Measurements from ENCODE around the gene C1orf105. TPM values are rescaled to one million over a fixed set of nuclear protein-coding genes. Genes with fewer than 3 reads are reported as not detected.

The C1orf105 gene
- total RNA-seq, 4 donors from 2014 or later = not detected

DNA sequence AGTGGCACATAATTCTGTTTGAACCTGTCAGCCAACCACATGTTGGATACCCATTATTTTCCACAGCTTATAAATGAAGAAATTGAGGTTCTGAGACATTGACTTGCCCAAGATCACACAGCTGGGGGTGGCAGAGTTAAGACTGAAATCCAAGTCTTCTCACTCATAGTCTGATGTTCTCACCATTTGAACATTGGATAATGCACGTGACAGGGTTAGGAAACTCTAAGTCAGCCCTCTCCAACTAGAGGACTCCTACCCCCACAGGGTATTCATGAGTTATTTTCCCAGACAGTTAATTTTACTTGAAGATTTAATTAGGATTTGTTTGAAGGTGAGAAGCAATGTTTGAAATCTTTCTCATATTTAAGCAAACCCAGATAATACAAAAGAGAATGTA, 38.1 kb upstream of the C1orf105 start:
- WGBS, 2 donors (ENCODE audit: low coverage in 1 of 2) = 40 to 73% methylated on average over 1 of the region's 1 CpG
- DNase-seq = no peak
- no peak for TF ChIP-seq EP300 (IDR thresholded peaks at IDR 0.05; ENCODE audit: low read depth)
- TF ChIP-seq POLR2AphosphoS5 (IDR thresholded peaks at IDR 0.05) = no peak
- TF ChIP-seq POLR2A (IDR thresholded peaks at IDR 0.05) = no peak
- TF ChIP-seq, protein P1, sequence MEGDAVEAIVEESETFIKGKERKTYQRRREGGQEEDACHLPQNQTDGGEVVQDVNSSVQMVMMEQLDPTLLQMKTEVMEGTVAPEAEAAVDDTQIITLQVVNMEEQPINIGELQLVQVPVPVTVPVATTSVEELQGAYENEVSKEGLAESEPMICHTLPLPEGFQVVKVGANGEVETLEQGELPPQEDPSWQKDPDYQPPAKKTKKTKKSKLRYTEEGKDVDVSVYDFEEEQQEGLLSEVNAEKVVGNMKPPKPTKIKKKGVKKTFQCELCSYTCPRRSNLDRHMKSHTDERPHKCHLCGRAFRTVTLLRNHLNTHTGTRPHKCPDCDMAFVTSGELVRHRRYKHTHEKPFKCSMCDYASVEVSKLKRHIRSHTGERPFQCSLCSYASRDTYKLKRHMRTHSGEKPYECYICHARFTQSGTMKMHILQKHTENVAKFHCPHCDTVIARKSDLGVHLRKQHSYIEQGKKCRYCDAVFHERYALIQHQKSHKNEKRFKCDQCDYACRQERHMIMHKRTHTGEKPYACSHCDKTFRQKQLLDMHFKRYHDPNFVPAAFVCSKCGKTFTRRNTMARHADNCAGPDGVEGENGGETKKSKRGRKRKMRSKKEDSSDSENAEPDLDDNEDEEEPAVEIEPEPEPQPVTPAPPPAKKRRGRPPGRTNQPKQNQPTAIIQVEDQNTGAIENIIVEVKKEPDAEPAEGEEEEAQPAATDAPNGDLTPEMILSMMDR (IDR thresholded peaks at IDR 0.05) = no peak
- peaks cover 5 to 42% (median 11%) of the 10 kb centered on the region in 4 donors for H3K4me1 ChIP-seq
- peak overlapping the region; percentile 4 to 55 (median 50) for H3K27ac ChIP-seq
- no peaks in the 10 kb centered on the region for H3K9me3 ChIP-seq
- H3K36me3 ChIP-seq = no peaks in the 10 kb centered on the region
- in situ Hi-C loops (cut with MboI; ENCODE audit: low pct_ligation_motif_present in 1 of 4, low pct_unique_long_range_greater_than_20kb in 1 of 4, low sequenced_read_pairs in 3 of 4) = loop anchor here in 1 of 4 donors (25.0 kb wide), 1 partner anchor 195 kb away; no protein-coding TSS in a partner anchor
- intact Hi-C loops (cut with DNase I; ENCODE audit: low total_unique reads) = no loop called here
- H3K4me3 ChIP-seq = no peak overlapping the region
- no peaks in the 10 kb centered on the region for H3K27me3 ChIP-seq

DNA sequence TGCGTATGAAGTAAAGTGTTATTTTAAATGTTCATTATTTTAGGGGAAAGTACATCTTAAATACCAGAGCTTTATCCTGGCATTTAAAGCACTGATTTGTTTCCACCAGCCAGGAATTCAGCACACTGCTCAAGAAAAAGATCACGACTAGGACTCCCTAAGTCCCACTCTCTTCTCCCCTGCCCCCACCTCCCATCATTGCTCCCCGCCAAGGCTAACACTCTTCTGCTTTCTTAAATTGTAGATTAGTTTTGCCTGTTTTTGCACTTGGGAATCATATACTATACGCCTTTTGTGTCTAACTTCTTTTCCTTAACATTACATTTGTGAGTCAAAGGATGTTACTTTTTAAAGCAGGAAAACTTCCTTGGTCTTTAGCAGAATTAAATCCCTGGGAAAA, 37.5 kb upstream of the C1orf105 start:
- Histone ChIP-seq H3K4me3 (no peak overlapping the region), H3K27me3 (no peaks in the 10 kb centered on the region), H3K4me1 (peaks cover 5 to 42% (median 11%) of the 10 kb centered on the region in 4 donors), H3K9me3 (no peaks in the 10 kb centered on the region), H3K27ac (peak overlapping the region; percentile 33 to 55 (median 50)), H3K36me3 (no peaks in the 10 kb centered on the region)
- intact Hi-C loops (cut with DNase I; ENCODE audit: low total_unique reads) = no loop called here
- TF ChIP-seq, protein P1 (IDR thresholded peaks at IDR 0.05) = no peak
- TF ChIP-seq POLR2AphosphoS5 (IDR thresholded peaks at IDR 0.05) = no peak
- no peak for TF ChIP-seq EP300 (IDR thresholded peaks at IDR 0.05; ENCODE audit: low read depth)
- no peak for TF ChIP-seq POLR2A (IDR thresholded peaks at IDR 0.05)
- in situ Hi-C loops (cut with MboI; ENCODE audit: low pct_ligation_motif_present in 1 of 4, low pct_unique_long_range_greater_than_20kb in 1 of 4, low sequenced_read_pairs in 3 of 4) = loop anchor here in 1 of 4 donors (25.0 kb wide), 1 partner anchor 196 kb away; no protein-coding TSS in a partner anchor
- no peak for DNase-seq
- WGBS, 2 donors (ENCODE audit: low coverage in 1 of 2) = 68 to 71% methylated on average over 4 of the region's 4 CpGs

DNA sequence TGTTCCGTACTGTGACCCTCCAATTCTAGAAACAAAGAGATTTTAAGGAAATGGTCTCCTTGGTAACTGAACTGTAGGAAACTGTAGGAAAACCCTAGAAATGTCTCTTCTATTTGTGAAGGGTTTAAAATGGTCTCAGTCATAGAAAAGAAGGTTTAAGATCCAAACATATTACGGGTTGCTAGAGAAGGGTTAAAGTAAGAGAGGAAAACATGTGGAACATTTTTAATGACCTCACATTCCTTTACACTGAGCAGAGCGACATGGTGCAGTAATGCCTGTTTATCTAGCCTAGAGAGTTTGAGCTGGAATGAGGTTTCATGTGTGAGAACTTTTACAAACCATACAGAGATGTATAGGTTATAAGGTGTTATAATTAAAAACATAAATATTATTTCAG, 36.9 kb upstream of the C1orf105 start:
- TF ChIP-seq, protein P1 (IDR thresholded peaks at IDR 0.05) = no peak
- TF ChIP-seq EP300 (IDR thresholded peaks at IDR 0.05; ENCODE audit: low read depth) (no peak), POLR2AphosphoS5 (IDR thresholded peaks at IDR 0.05) (no peak), POLR2A (IDR thresholded peaks at IDR 0.05) (no peak)
- H3K36me3 ChIP-seq = no peaks in the 10 kb centered on the region
- H3K27ac ChIP-seq = peak overlapping the region; percentile 33 to 55 (median 50)
- in situ Hi-C loops (cut with MboI; ENCODE audit: low pct_ligation_motif_present in 1 of 4, low pct_unique_long_range_greater_than_20kb in 1 of 4, low sequenced_read_pairs in 3 of 4) = loop anchor here in 1 of 4 donors (25.0 kb wide), 1 partner anchor 196 kb away; no protein-coding TSS in a partner anchor
- intact Hi-C loops (cut with DNase I; ENCODE audit: low total_unique reads) = no loop called here
- no peaks in the 10 kb centered on the region for H3K27me3 ChIP-seq
- no peaks in the 10 kb centered on the region for H3K9me3 ChIP-seq
- 29 to 35% methylated on average over 3 of the region's 3 CpGs for WGBS, 2 donors (ENCODE audit: low coverage in 1 of 2)
- H3K4me1 ChIP-seq = peaks cover 5 to 42% (median 11%) of the 10 kb centered on the region in 4 donors
- no peak for DNase-seq
- H3K4me3 ChIP-seq = no peak overlapping the region

DNA sequence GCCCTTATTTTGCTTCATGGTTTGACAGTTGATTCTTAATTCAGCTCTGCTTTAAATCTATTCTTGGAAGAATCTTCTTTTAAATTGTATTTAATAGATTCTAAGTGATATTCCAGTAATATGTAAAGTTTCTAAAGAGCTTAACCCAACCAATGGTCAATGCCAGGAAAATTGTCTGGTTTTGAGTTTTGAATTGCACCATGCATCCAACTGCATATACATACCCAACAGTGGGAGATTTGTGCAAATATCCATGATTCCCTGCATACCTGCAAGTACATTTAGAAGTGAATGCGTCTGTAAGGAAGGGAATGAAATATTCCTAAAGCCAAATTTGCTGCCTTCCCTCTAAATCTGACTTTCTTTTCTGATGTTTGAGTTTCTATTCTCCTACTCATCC, 35.8 kb upstream of the C1orf105 start:
- Histone ChIP-seq H3K4me3 (no peak overlapping the region), H3K27ac (no peak overlapping the region), H3K9me3 (no peaks in the 10 kb centered on the region), H3K4me1 (peaks cover 5 to 42% (median 11%) of the 10 kb centered on the region in 4 donors), H3K36me3 (no peaks in the 10 kb centered on the region), H3K27me3 (no peaks in the 10 kb centered on the region)
- DNase-seq = no peak
- TF ChIP-seq POLR2A (IDR thresholded peaks at IDR 0.05) = no peak
- no peak for TF ChIP-seq EP300 (IDR thresholded peaks at IDR 0.05; ENCODE audit: low read depth)
- TF ChIP-seq POLR2AphosphoS5 (IDR thresholded peaks at IDR 0.05) = no peak
- TF ChIP-seq, protein P1 (IDR thresholded peaks at IDR 0.05) = no peak
- in situ Hi-C loops (cut with MboI; ENCODE audit: low pct_ligation_motif_present in 1 of 4, low pct_unique_long_range_greater_than_20kb in 1 of 4, low sequenced_read_pairs in 3 of 4) (loop anchor here in 1 of 4 donors (25.0 kb wide), 1 partner anchor 197 kb away; no protein-coding TSS in a partner anchor), intact Hi-C loops (cut with DNase I; ENCODE audit: low total_unique reads) (no loop called here)
- WGBS, 2 donors (ENCODE audit: low coverage in 1 of 2) = 84 to 92% methylated on average over 1 of the region's 1 CpG

Measured in transverse colon (tissue), 4 donors.